GM10248 (cell line): ENCODE data around the gene JADE1.

Experiments used
- CTCF ChIA-PET: fragments of 300-600 bp; sonication (Branson Sonifier 250); formaldehyde crosslinking; extraction: SDS; loops from one replicate; lab custom pipeline; 2021; ENCODE audit warnings: antibody characterized with exemption; lab: Yijun Ruan, JAX
- POLR2A ChIA-PET: fragments of 350-650 bp; sonication (Branson Sonifier 250); formaldehyde crosslinking; extraction: SDS; loops from one replicate; lab custom pipeline; 2020; ENCODE audit warnings: antibody characterized with exemption; lab: Yijun Ruan, JAX
- DNase-seq: peaks from one replicate; pipeline ENCODE4 v3.0.0; 2012; ENCODE audit errors: extremely low spot score
- TF ChIP-seq, protein P1 (sequence below): IDR thresholded peaks from 2 replicates; pipeline ENCODE4 v1.5.1; 2012; ENCODE audit warnings: mild to moderate bottlenecking, low read depth; ENCODE audit errors: extremely low read depth, missing control alignments, control extremely low read depth

JADE1 gene

GRCh38 chr4:128871948-128872347 is 62.4 kb downstream of the JADE1 start:
- ChIA-PET CTCF (interaction anchor here (3.3 kb wide), 1 partner anchor 9 kb away, joined by 20 read pairs; no protein-coding TSS in a partner anchor), POLR2A (no interaction called here)
- TF ChIP-seq, protein P1, sequence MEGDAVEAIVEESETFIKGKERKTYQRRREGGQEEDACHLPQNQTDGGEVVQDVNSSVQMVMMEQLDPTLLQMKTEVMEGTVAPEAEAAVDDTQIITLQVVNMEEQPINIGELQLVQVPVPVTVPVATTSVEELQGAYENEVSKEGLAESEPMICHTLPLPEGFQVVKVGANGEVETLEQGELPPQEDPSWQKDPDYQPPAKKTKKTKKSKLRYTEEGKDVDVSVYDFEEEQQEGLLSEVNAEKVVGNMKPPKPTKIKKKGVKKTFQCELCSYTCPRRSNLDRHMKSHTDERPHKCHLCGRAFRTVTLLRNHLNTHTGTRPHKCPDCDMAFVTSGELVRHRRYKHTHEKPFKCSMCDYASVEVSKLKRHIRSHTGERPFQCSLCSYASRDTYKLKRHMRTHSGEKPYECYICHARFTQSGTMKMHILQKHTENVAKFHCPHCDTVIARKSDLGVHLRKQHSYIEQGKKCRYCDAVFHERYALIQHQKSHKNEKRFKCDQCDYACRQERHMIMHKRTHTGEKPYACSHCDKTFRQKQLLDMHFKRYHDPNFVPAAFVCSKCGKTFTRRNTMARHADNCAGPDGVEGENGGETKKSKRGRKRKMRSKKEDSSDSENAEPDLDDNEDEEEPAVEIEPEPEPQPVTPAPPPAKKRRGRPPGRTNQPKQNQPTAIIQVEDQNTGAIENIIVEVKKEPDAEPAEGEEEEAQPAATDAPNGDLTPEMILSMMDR: no peak
- no peak for DNase-seq

GRCh38 chr4:128876200-128876599 is 66.7 kb downstream of the JADE1 start:
- CTCF ChIA-PET: interaction anchor here (1.5 kb wide), 1 partner anchor 14 kb away, joined by 4 read pairs; no protein-coding TSS in a partner anchor
- TF ChIP-seq, protein P1: no peak

DNA sequence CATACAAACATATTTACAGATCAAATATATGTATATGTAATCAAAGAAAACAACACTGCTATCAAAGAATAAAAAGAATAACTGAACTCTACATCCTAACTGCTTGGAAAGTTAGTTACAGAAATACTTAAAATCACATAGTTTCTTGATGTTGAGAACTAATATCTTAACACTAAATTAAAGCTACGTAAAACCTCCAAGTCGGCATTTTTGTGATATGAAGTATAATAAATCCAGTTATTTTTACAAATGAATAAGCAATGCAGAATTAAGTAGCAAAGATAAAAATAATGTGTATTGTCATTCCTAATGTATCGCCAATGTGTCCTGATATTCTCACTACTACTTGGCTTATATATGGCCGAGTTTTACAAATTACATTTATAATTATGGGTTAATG is 68.4 kb downstream of the JADE1 start:
- ChIA-PET CTCF (interaction anchor here (1.9 to 2.1 kb wide), 2 partner anchors 13 to 15 kb away, joined by 9 to 15 read pairs; no protein-coding TSS in a partner anchor), POLR2A (no interaction called here)
- no peak for DNase-seq
- TF ChIP-seq, protein P1: no peak

More at GRCh38 chr4:128876200-128876599, 66.7 kb downstream of the JADE1 start:
- DNase-seq: no peak
- POLR2A ChIA-PET: no interaction called here

DNA sequence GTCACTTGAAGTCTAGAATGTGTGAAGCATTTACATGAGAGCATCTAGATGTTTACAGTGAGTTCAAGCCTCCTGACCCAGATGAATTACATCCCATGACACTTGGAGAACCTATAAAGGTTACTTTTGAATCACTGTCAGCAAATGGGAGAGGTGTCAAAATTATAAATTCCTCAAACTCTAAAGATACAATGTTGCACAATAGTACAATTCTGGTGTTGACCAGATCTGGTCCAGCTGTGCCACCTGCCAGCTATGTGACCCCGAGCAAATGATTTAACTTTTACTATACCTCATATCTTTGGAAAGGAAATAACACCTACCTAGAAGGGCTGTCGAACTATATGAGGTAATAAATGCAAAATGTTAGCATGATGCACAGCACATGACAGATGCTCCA is 69.8 kb downstream of the JADE1 start:
- POLR2A ChIA-PET: no interaction called here
- CTCF ChIA-PET: interaction anchor here (1.9 to 2.1 kb wide), 2 partner anchors 12 to 16 kb away, joined by 9 to 15 read pairs; no protein-coding TSS in a partner anchor
- no peak for DNase-seq
- TF ChIP-seq, protein P1: no peak

- TF ChIP-seq, protein P1: no peak
- CTCF ChIA-PET: interaction anchor here (1.5 to 2.1 kb wide), 2 partner anchors 9 to 11 kb away, joined by 3 to 9 read pairs; no protein-coding TSS in a partner anchor
- POLR2A ChIA-PET: no interaction called here
- DNase-seq: no peak
Observed at GRCh38 chr4:128879971-128880370, 70.5 kb downstream of the JADE1 start.

DNA sequence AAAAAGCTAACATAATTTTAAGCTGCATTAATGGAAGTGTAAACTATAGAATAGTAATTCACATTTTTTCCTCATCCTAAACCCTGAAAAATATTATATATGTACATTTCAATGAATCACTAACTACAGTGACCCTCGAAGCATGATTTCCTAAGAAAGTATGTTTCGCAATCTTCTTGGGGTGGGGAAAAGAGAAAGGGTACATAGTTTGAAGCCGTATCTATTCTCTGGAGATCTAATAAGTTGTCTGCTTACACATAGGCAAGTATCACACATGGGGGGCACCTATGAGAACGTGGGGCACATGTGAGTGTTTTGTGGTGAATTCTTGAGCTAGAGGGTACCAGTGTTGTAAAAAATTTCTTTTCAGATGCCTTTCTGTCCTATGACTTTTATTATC is 71.2 kb downstream of the JADE1 start:
- DNase-seq: no peak
- ChIA-PET CTCF (interaction anchor here (0.8 to 2.7 kb wide), 3 partner anchors 10 to 19 kb away, joined by 3 to 6 read pairs (median 3); no protein-coding TSS in a partner anchor), POLR2A (no interaction called here)
- TF ChIP-seq, protein P1: no peak

- TF ChIP-seq, protein P1: no peak
- no peak for DNase-seq
- CTCF ChIA-PET: interaction anchor here (1.2 kb wide), 1 partner anchor 36 kb away, joined by 3 read pairs; no protein-coding TSS in a partner anchor
- POLR2A ChIA-PET: interaction anchor here (1.2 kb wide), 1 partner anchor 189 kb away, joined by 6 read pairs; the partner anchor contains the start of gene SCLT1
Observed at GRCh38 chr4:128904821-128905220, 95.3 kb downstream of the JADE1 start.
